ENCODE measurements around the gene ZDHHC4.
A peak's percentile ranks its signal among the peaks of the same experiment; 100 is the strongest.

Gene ZDHHC4

DNA sequence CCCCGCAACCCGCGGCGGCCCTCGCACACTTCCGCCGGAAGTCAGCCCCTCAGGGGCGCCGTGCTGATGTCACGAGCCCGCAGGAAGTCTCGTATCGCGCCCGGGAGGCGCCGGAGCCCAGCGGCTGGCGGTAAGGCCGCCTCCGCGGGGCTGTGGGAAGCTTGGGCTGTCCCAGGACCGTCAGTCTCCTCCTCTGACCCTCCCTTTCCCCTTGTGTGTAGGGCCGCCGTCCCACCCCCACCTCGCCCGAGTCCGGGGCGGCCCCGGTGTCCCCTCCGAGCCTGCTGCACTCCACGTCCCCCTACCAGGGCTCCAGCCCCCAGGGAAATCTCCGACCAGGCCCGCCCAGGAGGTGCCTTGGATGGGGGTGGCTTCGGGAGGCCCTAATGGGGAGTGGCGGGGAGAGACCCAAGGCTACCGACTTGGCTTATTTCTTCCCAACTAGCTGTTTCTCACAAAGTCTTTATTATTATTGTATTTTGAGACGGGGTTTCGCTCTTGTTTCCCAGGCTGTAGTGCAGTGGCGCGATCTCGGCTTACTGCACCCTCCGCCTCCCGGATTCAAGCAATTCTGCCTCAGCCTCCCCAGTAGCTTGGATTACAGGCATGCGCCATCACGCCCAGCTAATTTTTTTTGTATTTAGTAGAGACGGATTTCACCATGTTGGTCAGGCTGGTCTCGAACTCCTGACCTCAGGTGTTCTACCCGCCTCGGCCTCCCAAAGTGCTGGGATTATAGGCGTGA, at the start of gene ZDHHC4:
TSS of gene ZDHHC4 (plus strand) at position 86 of the 745 bp plus-strand sequence. CDS start 3,108 bp downstream, outside the sequence.
- no peak for TF ChIP-seq ZFX (IDR thresholded peaks at IDR 0.05; ENCODE audit: borderline replicate concordance)
- TF ChIP-seq, protein P1, sequence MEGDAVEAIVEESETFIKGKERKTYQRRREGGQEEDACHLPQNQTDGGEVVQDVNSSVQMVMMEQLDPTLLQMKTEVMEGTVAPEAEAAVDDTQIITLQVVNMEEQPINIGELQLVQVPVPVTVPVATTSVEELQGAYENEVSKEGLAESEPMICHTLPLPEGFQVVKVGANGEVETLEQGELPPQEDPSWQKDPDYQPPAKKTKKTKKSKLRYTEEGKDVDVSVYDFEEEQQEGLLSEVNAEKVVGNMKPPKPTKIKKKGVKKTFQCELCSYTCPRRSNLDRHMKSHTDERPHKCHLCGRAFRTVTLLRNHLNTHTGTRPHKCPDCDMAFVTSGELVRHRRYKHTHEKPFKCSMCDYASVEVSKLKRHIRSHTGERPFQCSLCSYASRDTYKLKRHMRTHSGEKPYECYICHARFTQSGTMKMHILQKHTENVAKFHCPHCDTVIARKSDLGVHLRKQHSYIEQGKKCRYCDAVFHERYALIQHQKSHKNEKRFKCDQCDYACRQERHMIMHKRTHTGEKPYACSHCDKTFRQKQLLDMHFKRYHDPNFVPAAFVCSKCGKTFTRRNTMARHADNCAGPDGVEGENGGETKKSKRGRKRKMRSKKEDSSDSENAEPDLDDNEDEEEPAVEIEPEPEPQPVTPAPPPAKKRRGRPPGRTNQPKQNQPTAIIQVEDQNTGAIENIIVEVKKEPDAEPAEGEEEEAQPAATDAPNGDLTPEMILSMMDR (IDR thresholded peaks at IDR 0.05), result no peak
- peak within 1 kb of the TSS; percentile 79 for H3K27ac ChIP-seq

DNA sequence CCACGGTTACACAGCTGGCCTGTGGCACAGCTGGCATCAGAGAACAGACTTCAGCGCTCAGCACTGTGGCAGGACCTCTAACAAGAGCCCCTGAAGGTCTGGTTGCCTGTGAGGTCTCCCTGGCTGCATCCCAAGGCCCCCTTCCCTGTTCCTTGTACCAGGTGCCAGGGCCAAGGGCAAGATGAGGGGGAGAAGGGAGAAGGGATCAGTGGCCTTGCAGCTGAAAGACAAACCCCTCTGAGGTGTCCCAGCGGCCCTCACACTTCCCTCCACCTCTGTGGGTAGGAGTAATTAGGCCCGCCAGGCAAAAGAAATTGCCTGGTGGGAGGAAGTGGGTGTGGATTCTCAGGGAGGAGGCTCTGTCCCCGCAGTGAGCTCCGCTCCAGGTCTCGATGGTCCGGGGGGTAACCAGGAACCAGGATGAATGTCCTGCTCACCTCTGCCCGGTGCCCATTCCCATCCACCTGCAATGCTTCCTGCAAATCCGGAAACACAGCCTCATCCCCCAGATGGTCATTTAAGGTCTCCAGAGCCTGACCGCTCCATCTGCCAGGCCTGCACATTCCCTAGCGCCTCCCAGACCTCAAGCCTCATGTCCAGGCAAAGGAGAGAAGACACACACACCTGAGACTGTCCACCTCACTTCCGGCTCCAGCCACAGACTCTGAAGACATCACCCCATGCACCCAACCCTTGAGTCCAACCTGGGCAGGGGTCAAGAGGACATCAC, 48.7 kb upstream of the ZDHHC4 start:
- no peak for TF ChIP-seq ZFX (IDR thresholded peaks at IDR 0.05; ENCODE audit: borderline replicate concordance)
- TF ChIP-seq, protein P1 (IDR thresholded peaks at IDR 0.05), result no peak
- H3K27ac ChIP-seq, result no peak overlapping the region

DNA sequence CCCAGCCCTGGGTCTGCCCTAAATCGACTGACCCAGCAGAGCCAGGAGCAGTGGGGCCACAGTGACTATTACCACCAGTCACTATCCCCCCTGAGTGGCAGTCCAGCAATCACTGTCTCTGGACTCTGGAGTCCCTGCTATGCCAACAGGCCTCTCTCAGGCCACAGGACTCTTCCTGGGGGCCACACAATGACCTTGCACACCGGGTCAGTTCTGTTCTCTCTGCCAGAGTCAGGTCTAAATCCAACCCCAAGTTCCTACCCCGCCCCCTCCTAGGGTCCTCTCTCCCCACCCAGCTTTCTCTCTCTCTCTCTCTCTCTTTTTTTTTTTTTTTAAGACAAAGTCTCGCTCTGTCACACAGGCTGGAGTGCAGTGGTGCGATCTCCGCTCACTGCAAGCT, 47.6 kb upstream of the ZDHHC4 start:
- TF ChIP-seq, protein P1 (IDR thresholded peaks at IDR 0.05), result no peak
- TF ChIP-seq ZFX (IDR thresholded peaks at IDR 0.05; ENCODE audit: borderline replicate concordance), result no peak

DNA sequence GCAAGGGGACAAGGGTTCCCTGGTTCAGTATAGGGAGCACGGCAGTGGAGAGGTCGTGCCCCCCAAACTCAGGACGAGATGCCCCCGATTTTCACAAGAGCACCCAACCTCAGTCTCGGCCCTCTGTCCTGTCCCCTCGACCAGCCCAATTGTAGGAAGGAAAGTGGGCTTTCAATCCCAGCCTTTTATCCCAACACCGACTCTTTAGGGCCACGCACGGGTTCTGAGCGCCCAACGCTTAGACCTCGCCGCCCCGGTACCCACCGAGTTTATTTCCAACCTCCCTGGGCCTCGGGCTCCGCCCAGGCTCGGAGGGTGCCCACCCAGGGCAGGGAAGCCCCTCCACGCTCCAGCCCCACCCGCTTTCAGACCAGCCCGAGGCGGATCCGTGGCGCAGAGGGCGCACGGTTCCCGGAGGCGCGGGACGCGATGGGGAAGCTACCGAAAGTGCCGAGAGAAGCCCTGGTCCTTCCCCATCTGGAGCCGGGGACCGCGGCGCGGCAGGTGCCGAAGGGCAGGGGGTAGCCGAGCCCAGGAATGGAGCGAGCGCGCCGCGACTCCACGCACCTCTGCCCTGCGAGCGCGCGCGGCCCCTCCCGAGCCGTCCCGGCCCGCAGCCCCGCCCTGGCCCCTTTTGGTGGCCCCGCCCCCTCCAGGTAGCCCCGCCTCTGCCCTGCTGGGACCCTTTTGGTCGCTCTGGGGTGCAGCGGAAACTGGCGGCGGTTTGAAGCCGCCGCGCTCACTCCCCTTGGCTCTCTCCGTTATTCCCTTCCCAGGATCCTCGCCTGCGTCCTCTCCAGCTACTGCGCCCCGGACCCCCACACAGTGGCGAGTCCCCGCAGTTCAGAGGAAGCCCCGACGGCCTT, 46.4 kb upstream of the ZDHHC4 start:
- TF ChIP-seq, protein P1 (IDR thresholded peaks at IDR 0.05), result no peak
- TF ChIP-seq ZFX (IDR thresholded peaks at IDR 0.05; ENCODE audit: borderline replicate concordance), result no peak
- no peak overlapping the region for H3K27ac ChIP-seq

More for the DNA sequence above, 47.6 kb upstream of the ZDHHC4 start:
- no peak overlapping the region for H3K27ac ChIP-seq

DNA sequence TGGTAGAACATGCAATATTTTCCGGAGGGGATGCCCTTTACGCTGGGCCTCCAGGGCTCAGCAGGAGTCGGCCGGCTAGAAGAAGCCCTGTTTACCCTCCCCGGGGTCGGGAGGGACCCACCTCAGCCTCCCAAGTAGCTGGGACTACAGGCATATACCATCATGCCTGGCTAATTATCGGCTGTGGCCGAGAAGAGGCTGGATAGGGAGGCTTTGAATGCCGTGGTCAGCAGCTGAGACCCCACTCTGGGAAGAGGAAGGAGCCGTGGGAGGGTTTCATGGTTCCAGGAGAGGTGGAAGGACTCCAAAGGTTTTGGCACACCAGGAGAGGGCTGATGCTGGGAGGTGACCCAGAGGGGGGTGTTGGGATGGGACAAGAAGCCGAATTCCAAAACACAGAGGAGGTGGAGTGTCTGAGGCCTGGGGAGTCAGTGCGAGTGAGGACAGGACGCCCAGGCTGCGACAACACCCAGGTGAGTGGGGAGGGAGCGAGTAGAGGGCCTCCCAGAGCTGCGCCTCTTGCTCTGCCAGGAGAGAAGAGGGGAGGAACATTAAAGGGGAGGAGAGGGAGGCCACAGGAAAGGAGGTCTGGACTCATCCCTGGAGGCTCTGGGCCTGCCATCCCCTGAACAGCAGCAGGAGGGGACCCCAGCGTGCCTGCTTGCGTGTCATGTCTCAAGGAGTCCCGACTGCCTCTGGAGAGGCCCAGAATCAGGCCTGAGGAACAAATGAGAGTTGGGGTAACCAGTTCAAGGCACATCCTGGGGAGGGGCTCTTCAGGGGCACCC, 45.6 kb upstream of the ZDHHC4 start:
- H3K27ac ChIP-seq, result no peak overlapping the region
- no peak for TF ChIP-seq ZFX (IDR thresholded peaks at IDR 0.05; ENCODE audit: borderline replicate concordance)
- TF ChIP-seq, protein P1 (IDR thresholded peaks at IDR 0.05), result no peak

DNA sequence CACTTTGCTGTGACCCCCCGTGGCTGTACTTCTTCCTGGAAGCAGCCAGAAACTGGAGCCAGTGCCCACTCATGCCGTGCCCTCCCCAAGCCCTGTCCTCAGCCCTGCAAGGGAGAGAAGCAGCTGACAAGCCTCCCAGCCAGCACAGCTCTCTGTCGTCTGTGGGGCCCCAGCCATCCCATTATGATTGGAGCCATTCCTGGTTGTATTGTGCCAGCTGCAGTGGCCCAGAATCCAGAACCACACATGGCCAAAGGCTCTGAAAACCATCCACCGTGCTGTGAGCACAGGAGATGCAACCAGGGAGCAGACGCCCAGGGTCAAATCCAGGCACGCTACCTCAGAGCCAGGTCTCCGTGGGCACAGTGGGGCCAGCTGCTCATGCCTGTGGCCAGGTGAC, 44.7 kb upstream of the ZDHHC4 start:
- TF ChIP-seq ZFX (IDR thresholded peaks at IDR 0.05; ENCODE audit: borderline replicate concordance), result no peak
- H3K27ac ChIP-seq, result no peak overlapping the region

Measured in 22Rv1 (cell line).